Activated T-cell treated with anti-CD3 and anti-CD28 coated beads, Interleukin-2, amount 50 U/mL, for 4 hours (primary cell): ENCODE measurements around the gene WDR59. TPM values are rescaled to one million over a fixed set of nuclear protein-coding genes. Genes with fewer than 3 reads are reported as not detected.

Experiments used
- ATAC-seq, 2 donors: fragments of 200-7000 bp; cut with Tn5 transposase; one replicate each; pipeline ENCODE4 v1.10.0; 2021
- DNase-seq: peaks from one replicate; pipeline ENCODE4 v3.0.0-alpha.2; 2020
- H3K27me3 Mint-ChIP-seq: one replicate; pipeline ENCODE4 v1.8.0; 2021; ENCODE audit warnings: low read depth, mixed read lengths
- H3K36me3 Mint-ChIP-seq: one replicate; pipeline ENCODE4 v1.8.0; 2022; ENCODE audit warnings: mixed read lengths; ENCODE audit not compliant: insufficient read depth
- H3K4me1 Mint-ChIP-seq: one replicate; pipeline ENCODE4 v1.8.0; 2021; ENCODE audit warnings: low read depth, mixed read lengths
- H3K4me3 Mint-ChIP-seq: one replicate; pipeline ENCODE4 v1.8.0; 2021; ENCODE audit warnings: mild to moderate bottlenecking, moderate library complexity, mixed read lengths
- H3K9me3 Mint-ChIP-seq: one replicate; pipeline ENCODE4 v1.8.0; 2021; ENCODE audit warnings: mixed read lengths
- total RNA-seq, 3 donors: library from RNA; stranded (reverse); gene quantifications; one replicate each; pipeline ENCODE4 v1.2.1, GENCODE V29; 2021

WDR59 gene
- total RNA-seq, 3 donors from 2014 or later = 49.3 to 61.8 (median 58.4) TPM

- Mint-ChIP-seq H3K9me3 (no peaks in the 10 kb centered on the region), H3K27me3 (no peaks in the 10 kb centered on the region), H3K4me1 (peaks cover 3% of the 10 kb centered on the region), H3K4me3 (no peak overlapping the region), H3K36me3 (peaks cover 38% of the 10 kb centered on the region)
- ATAC-seq = no peak
- DNase-seq = no peak
These were observed 30.2 kb downstream of the WDR59 start for GRCh38 chr16:74954763-74955162.

GRCh38 chr16:74951681-74952080, 33.2 kb downstream of the WDR59 start:
- H3K36me3 Mint-ChIP-seq = peaks cover 45% of the 10 kb centered on the region
- no peaks in the 10 kb centered on the region for H3K9me3 Mint-ChIP-seq
- H3K4me3 Mint-ChIP-seq = no peak overlapping the region
- H3K4me1 Mint-ChIP-seq = no peaks in the 10 kb centered on the region
- no peak for ATAC-seq
- no peaks in the 10 kb centered on the region for H3K27me3 Mint-ChIP-seq
- DNase-seq = no peak

DNA sequence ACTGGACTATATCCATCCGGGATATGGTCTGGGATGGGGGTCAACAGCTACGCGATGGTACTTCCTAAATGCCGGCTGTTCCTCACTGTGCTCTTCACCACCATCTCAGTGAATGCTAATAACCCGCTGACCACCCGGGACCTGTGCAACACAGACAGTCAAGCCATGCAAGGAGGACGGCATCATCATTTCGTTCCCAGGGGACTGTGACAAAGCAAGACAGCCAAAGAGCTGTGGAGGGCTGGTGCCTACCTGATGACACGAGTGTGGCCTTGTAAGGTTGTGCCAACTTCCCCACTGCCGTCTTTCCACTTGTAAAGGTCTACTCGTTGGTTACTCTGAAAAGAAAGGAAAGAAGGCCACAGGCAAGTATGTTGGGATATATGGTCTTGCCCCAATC, 33.7 kb downstream of the WDR59 start:
- H3K4me3 Mint-ChIP-seq = no peak overlapping the region
- DNase-seq (no peak), ATAC-seq (no peak)
- H3K9me3 Mint-ChIP-seq = no peaks in the 10 kb centered on the region
- peaks cover 46% of the 10 kb centered on the region for H3K36me3 Mint-ChIP-seq
- no peaks in the 10 kb centered on the region for H3K4me1 Mint-ChIP-seq
- H3K27me3 Mint-ChIP-seq = no peaks in the 10 kb centered on the region

DNA sequence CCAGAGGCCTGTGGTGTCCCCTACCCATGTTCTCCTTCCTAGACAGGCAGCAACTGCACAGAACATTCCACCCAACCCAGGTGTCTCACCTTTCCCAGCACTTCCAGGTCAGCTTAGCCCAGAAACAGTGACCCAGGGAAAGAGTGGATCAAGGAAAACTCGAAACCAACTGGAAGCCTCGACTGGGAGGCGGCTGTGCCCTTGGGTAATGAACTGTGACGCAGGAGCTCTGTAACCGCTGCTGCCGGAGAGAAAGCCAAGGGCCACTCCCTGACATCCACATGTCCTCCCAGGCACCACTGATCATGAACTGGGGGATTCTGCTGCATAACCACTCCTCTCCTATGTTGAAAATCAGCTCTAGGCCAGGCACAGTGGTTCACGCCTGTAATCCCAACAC, 34.4 kb downstream of the WDR59 start:
- Mint-ChIP-seq H3K4me1 (no peaks in the 10 kb centered on the region), H3K36me3 (peaks cover 44% of the 10 kb centered on the region), H3K9me3 (no peaks in the 10 kb centered on the region), H3K4me3 (no peak overlapping the region), H3K27me3 (no peaks in the 10 kb centered on the region)
- DNase-seq = no peak
- ATAC-seq = no peak

DNA sequence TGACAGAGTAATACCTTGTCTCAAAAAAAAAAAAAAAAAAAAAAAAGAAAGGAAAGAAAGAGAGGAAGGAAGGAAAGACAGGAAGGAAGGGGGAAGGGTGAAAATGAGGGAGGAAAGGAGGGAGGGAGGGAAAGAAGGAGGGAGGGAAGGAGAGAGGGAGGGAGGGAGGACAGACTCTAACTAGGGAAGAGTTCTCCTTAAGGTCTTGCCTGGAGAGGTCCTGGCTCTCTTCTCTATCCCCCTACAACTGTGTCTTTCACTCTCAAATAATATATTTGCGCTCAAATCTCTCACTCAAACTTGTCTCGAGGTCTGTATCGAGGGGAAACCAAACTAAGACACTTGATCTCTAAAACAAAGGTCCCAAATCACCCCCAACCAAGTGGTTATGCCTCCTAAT, 35.6 kb downstream of the WDR59 start:
- DNase-seq = no peak
- no peak overlapping the region for H3K4me3 Mint-ChIP-seq
- no peaks in the 10 kb centered on the region for H3K4me1 Mint-ChIP-seq
- ATAC-seq = no peak
- H3K27me3 Mint-ChIP-seq = no peaks in the 10 kb centered on the region
- H3K9me3 Mint-ChIP-seq = no peaks in the 10 kb centered on the region
- H3K36me3 Mint-ChIP-seq = peaks cover 34% of the 10 kb centered on the region

- DNase-seq = no peak
- ATAC-seq = no peak
- Mint-ChIP-seq H3K27me3 (no peaks in the 10 kb centered on the region), H3K36me3 (peaks cover 35% of the 10 kb centered on the region), H3K4me1 (no peaks in the 10 kb centered on the region), H3K9me3 (no peaks in the 10 kb centered on the region), H3K4me3 (no peak overlapping the region)
These were observed 40.5 kb downstream of the WDR59 start for GRCh38 chr16:74944466-74944865.

DNA sequence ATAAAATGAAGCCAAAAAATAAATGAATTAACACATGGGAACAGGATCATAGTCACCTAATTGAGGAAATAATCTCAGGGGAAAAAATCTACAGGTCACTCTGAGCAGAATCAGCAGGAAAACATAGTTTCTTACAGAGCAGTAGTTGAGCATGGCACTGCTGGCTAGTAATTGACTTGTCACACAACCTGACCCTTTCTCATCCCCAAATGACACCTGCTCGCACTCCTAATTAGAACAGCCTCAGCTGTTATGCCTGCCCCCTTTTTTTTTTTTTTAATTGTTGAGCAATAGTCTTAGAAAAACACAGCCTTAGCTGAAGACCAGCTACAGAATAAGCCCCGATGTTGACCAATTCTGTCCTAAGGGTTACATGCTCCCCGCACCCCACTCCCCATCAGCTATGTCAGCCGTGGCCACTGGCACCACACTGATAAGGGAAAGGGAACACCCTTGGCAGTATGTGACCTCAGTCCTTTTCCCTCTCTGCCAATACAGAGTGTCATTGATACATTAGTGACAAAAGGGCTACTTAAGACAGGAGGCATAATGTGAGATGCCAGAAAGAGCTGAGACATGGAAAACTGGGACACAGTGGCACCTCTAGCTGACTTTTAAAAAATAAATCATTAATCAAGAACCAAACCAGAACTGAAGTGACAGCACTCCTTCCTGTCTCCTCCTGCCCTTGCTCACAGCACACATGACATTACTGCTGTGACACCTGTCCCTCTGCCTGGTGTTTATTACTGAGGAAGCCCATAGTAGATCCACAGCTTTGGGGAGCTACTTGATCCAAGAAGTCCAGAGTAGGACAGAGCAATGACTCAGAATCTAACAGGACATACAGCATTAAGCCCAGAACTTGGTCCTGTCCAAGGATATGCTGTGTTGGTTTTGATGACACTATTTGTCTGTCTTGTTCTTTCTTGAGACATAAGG, 41.7 kb downstream of the WDR59 start:
- ATAC-seq (no peak), DNase-seq (no peak)
- Mint-ChIP-seq H3K9me3 (no peaks in the 10 kb centered on the region), H3K36me3 (peaks cover 38% of the 10 kb centered on the region), H3K4me1 (no peaks in the 10 kb centered on the region), H3K4me3 (no peak overlapping the region), H3K27me3 (no peaks in the 10 kb centered on the region)

GRCh38 chr16:74942566-74942965, 42.4 kb downstream of the WDR59 start:
- no peaks in the 10 kb centered on the region for H3K27me3 Mint-ChIP-seq
- no peaks in the 10 kb centered on the region for H3K9me3 Mint-ChIP-seq
- ATAC-seq = no peak
- H3K36me3 Mint-ChIP-seq = peaks cover 37% of the 10 kb centered on the region
- no peak overlapping the region for H3K4me3 Mint-ChIP-seq
- H3K4me1 Mint-ChIP-seq = no peaks in the 10 kb centered on the region
- DNase-seq = no peak

- peaks cover 32% of the 10 kb centered on the region for H3K36me3 Mint-ChIP-seq
- no peaks in the 10 kb centered on the region for H3K9me3 Mint-ChIP-seq
- H3K27me3 Mint-ChIP-seq = no peaks in the 10 kb centered on the region
- no peak for DNase-seq
- peaks cover 7% of the 10 kb centered on the region for H3K4me1 Mint-ChIP-seq
- no peak for ATAC-seq
- no peak overlapping the region for H3K4me3 Mint-ChIP-seq
These were observed 45.2 kb downstream of the WDR59 start for GRCh38 chr16:74939688-74940087.

DNA sequence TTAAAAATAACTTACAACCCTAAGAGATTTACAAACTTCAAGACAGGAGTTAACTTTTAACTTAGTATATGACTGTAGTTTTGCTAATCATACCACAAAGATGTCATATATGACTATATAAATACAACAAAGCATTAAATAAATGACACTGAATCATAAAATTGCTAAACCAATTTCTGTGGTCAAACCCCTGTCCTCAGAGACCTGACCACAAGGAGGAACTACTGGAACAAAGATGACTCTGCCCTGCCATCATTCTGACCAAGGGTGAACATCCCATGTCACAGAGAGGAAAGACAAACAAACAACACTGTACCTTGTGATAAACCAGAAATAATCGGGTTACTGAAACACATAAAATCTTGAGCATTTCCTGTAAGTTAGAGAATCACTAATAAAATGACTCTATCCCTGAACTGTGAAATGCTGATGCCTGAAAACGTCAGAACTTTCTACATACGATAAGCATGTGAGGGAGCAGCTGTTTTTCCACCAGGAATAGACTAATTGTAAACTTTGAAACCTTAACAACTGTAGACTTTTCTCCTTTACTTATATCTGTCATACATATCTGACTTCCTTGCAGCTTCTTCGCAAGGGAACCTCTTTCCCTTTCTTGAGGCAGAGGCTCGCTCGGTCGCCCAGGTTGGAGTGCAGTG, 47.9 kb downstream of the WDR59 start:
- Mint-ChIP-seq H3K4me3 (no peak overlapping the region), H3K9me3 (no peaks in the 10 kb centered on the region), H3K36me3 (peaks cover 19% of the 10 kb centered on the region), H3K27me3 (no peaks in the 10 kb centered on the region), H3K4me1 (peaks cover 7% of the 10 kb centered on the region)
- DNase-seq (no peak), ATAC-seq (peak; percentile 72 to 97)

DNA sequence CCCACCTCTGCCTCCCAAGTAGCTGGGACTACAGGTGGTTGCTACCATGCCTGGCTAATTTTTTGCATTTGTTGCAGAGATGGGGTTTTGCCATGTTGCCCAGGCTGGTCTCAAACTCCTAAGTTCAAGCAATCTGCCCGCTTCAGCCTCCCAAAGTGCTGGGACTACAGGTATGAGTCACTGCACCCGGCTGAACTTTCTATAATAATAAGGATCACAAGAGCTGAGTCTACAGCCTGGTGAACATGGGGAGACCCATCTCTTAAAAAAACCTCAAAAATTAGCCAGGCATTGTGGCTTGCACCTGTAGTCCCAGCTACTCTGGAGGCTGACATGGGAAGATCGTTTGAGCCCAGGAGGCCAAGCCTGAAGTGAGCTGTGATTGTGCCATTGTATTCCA, 53.5 kb downstream of the WDR59 start:
- H3K4me1 Mint-ChIP-seq = no peaks in the 10 kb centered on the region
- H3K9me3 Mint-ChIP-seq = no peaks in the 10 kb centered on the region
- no peak for DNase-seq
- H3K27me3 Mint-ChIP-seq = no peaks in the 10 kb centered on the region
- no peak for ATAC-seq
- peaks cover 12% of the 10 kb centered on the region for H3K36me3 Mint-ChIP-seq
- no peak overlapping the region for H3K4me3 Mint-ChIP-seq

GRCh38 chr16:74929636-74930035, 55.3 kb downstream of the WDR59 start:
- ATAC-seq (no peak), DNase-seq (no peak)
- Mint-ChIP-seq H3K4me3 (no peak overlapping the region), H3K9me3 (no peaks in the 10 kb centered on the region), H3K36me3 (peaks cover 14% of the 10 kb centered on the region), H3K27me3 (no peaks in the 10 kb centered on the region), H3K4me1 (no peaks in the 10 kb centered on the region)

- H3K4me3 Mint-ChIP-seq = no peak overlapping the region
- ATAC-seq (no peak), DNase-seq (no peak)
These were observed 58.1 kb downstream of the WDR59 start for GRCh38 chr16:74926805-74927204.

GRCh38 chr16:74923766-74924460, 61.0 kb downstream of the WDR59 start:
- Mint-ChIP-seq H3K36me3 (peaks cover 37% of the 10 kb centered on the region), H3K4me3 (no peak overlapping the region), H3K27me3 (no peaks in the 10 kb centered on the region), H3K4me1 (no peaks in the 10 kb centered on the region), H3K9me3 (no peaks in the 10 kb centered on the region)
- ATAC-seq (no peak), DNase-seq (no peak)

More at GRCh38 chr16:74926805-74927204, 58.1 kb downstream of the WDR59 start:
- no peaks in the 10 kb centered on the region for H3K9me3 Mint-ChIP-seq
- H3K4me1 Mint-ChIP-seq = no peaks in the 10 kb centered on the region
- H3K27me3 Mint-ChIP-seq = no peaks in the 10 kb centered on the region
- H3K36me3 Mint-ChIP-seq = peaks cover 31% of the 10 kb centered on the region
